SU-DHL-6 (cell line): ENCODE data around the gene BID.

Experiments
- H2AFZ ChIP-seq: fragments of 200-600 bp; sonication (generic); 2 replicates; pipeline ENCODE4 v1.6.1; 2014; ENCODE audit warnings: low read depth, mild to moderate bottlenecking, moderate library complexity, mixed read lengths, antibody characterized with exemption, low read length; ENCODE audit not compliant: severe bottlenecking
- H3F3A ChIP-seq: fragments of 200-600 bp; shearing (Covaris generic); 2 replicates; pipeline ENCODE4 v1.6.0; 2016; ENCODE audit warnings: antibody characterized with exemption, mild to moderate bottlenecking; ENCODE audit not compliant: insufficient read depth
- H3K27ac ChIP-seq: fragments of 200-600 bp; sonication (generic); 2 replicates; pipeline ENCODE4 v1.5.1; 2016; ENCODE audit warnings: low read depth, mild to moderate bottlenecking, low read length, moderate library complexity, mixed read lengths
- H3K27me3 ChIP-seq: fragments of 200-600 bp; sonication (generic), shearing (Covaris generic); 2 replicates; pipeline ENCODE4 v1.6.0; 2014; ENCODE audit warnings: mild to moderate bottlenecking, low read length
- H3K36me3 ChIP-seq: fragments of 200-600 bp; sonication (generic); 2 replicates; pipeline ENCODE4 v1.6.1; 2014; ENCODE audit warnings: mild to moderate bottlenecking, low read length, mixed read lengths
- H3K4me2 ChIP-seq: fragments of 300-600, 200-600 bp; shearing (Covaris generic), sonication (generic); 2 replicates; pipeline ENCODE4 v1.6.0; 2014; ENCODE audit warnings: low read length, low read depth, mild to moderate bottlenecking; ENCODE audit not compliant: poor library complexity, severe bottlenecking
- H3K4me3 ChIP-seq: fragments of 200-600 bp; sonication (generic); 2 replicates; pipeline ENCODE4 v1.5.1; 2014; ENCODE audit warnings: antibody characterized with exemption, low read length, mild to moderate bottlenecking, mixed read lengths; ENCODE audit not compliant: insufficient read depth, poor library complexity, severe bottlenecking
- H3K79me2 ChIP-seq: fragments of 200-600 bp; sonication (generic); 2 replicates; pipeline ENCODE4 v1.6.1; 2014; ENCODE audit warnings: mild to moderate bottlenecking, low read length, moderate library complexity; ENCODE audit not compliant: insufficient read depth
- H3K9ac ChIP-seq: fragments of 200-600 bp; sonication (generic); 2 replicates; pipeline ENCODE4 v1.7.0; 2014; ENCODE audit warnings: mild to moderate bottlenecking, low read length
- H3K9me2 ChIP-seq: fragments of 200-600 bp; sonication (generic); replicated peaks from 2 replicates; pipeline ENCODE4 v1.6.1; 2014; ENCODE audit warnings: low read length; ENCODE audit not compliant: insufficient read depth
- H3K9me3 ChIP-seq: fragments of 200-600 bp; sonication (generic); 2 replicates; pipeline ENCODE4 v1.6.1; 2014; ENCODE audit warnings: low read length, mixed read lengths; ENCODE audit not compliant: insufficient read depth
- H4K20me1 ChIP-seq: fragments of 200-600 bp; sonication (generic); 2 replicates; pipeline ENCODE4 v1.6.1; 2014; ENCODE audit warnings: low read depth, mild to moderate bottlenecking, antibody characterized with exemption, low read length, moderate library complexity, mixed read lengths
- EZH2phosphoT487 ChIP-seq: fragments of 200-600 bp; sonication (generic), shearing (Covaris generic); conservative IDR thresholded peaks from 2 replicates; pipeline ENCODE4 v1.6.1; 2018; ENCODE audit warnings: mild to moderate bottlenecking, antibody characterized with exemption, low read length, moderate library complexity, mixed read lengths
- TF ChIP-seq, protein P1 (sequence below): fragments of 200-600 bp; sonication (generic); IDR thresholded peaks from one replicate; pipeline ENCODE4 v1.5.1; 2017; ENCODE audit warnings: antibody characterized with exemption, mild to moderate bottlenecking, low read length, moderate library complexity; ENCODE audit not compliant: insufficient read depth, poor library complexity, severe bottlenecking

The BID gene

GRCh38 chr22:17729561-17729960 is 44.7 kb downstream of the BID start:
- H3K4me3 ChIP-seq = no peak overlapping the region
- H3K9ac ChIP-seq = no peak overlapping the region
- H2AFZ ChIP-seq = no peak overlapping the region
- H4K20me1 ChIP-seq = no peaks in the 10 kb centered on the region
- H3K9me2 ChIP-seq = no peaks in the 10 kb centered on the region
- no peaks in the 10 kb centered on the region for H3K27me3 ChIP-seq
- H3F3A ChIP-seq = no peaks in the 10 kb centered on the region
- TF ChIP-seq, protein P1, sequence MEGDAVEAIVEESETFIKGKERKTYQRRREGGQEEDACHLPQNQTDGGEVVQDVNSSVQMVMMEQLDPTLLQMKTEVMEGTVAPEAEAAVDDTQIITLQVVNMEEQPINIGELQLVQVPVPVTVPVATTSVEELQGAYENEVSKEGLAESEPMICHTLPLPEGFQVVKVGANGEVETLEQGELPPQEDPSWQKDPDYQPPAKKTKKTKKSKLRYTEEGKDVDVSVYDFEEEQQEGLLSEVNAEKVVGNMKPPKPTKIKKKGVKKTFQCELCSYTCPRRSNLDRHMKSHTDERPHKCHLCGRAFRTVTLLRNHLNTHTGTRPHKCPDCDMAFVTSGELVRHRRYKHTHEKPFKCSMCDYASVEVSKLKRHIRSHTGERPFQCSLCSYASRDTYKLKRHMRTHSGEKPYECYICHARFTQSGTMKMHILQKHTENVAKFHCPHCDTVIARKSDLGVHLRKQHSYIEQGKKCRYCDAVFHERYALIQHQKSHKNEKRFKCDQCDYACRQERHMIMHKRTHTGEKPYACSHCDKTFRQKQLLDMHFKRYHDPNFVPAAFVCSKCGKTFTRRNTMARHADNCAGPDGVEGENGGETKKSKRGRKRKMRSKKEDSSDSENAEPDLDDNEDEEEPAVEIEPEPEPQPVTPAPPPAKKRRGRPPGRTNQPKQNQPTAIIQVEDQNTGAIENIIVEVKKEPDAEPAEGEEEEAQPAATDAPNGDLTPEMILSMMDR = no peak
- TF ChIP-seq EZH2phosphoT487 = no peak
- H3K9me3 ChIP-seq = no peaks in the 10 kb centered on the region
- no peaks in the 10 kb centered on the region for H3K36me3 ChIP-seq
- no peak overlapping the region for H3K27ac ChIP-seq
- H3K79me2 ChIP-seq = no peaks in the 10 kb centered on the region
- H3K4me2 ChIP-seq = no peak overlapping the region

GRCh38 chr22:17728786-17729185 is 45.5 kb downstream of the BID start:
- Histone ChIP-seq H3K4me2 (no peak overlapping the region), H3K79me2 (no peaks in the 10 kb centered on the region), H2AFZ (no peak overlapping the region), H3K4me3 (no peak overlapping the region), H3F3A (no peaks in the 10 kb centered on the region), H3K36me3 (no peaks in the 10 kb centered on the region), H3K9me3 (no peaks in the 10 kb centered on the region), H4K20me1 (no peaks in the 10 kb centered on the region), H3K9ac (no peak overlapping the region), H3K9me2 (no peaks in the 10 kb centered on the region), H3K27me3 (no peaks in the 10 kb centered on the region), H3K27ac (no peak overlapping the region)
- TF ChIP-seq EZH2phosphoT487 = no peak

GRCh38 chr22:17726928-17727897 is 47.1 kb downstream of the BID start:
- no peaks in the 10 kb centered on the region for H3K36me3 ChIP-seq
- TF ChIP-seq, protein P1 = no peak
- no peak for TF ChIP-seq EZH2phosphoT487

More at GRCh38 chr22:17726928-17727897, 47.1 kb downstream of the BID start:
- no peaks in the 10 kb centered on the region for H3K27me3 ChIP-seq
- no peaks in the 10 kb centered on the region for H3F3A ChIP-seq
- H3K9me3 ChIP-seq = no peaks in the 10 kb centered on the region
- H4K20me1 ChIP-seq = no peaks in the 10 kb centered on the region
- no peaks in the 10 kb centered on the region for H3K9me2 ChIP-seq
- no peak overlapping the region for H3K27ac ChIP-seq
- no peak overlapping the region for H3K4me2 ChIP-seq
- no peaks in the 10 kb centered on the region for H3K79me2 ChIP-seq
- no peak overlapping the region for H2AFZ ChIP-seq
- H3K9ac ChIP-seq = no peak overlapping the region
- no peak overlapping the region for H3K4me3 ChIP-seq
